GM18868 (cell line): Measurements from ENCODE around the gene ACTR2.
"Not testable (repeated sequence)": the region's sequence is repeated elsewhere in the genome, so short reads cannot be mapped to it uniquely, and the experiment has no call there.

Experiments
- ATAC-seq: cut with Tn5 transposase; IDR thresholded peaks from one replicate; pipeline ENCODE4 v1.9.1; 2021; ENCODE audit warnings: mild to moderate bottlenecking, moderate library complexity; ENCODE audit not compliant: unreplicated experiment

Gene ACTR2

GRCh38 chr2:65311049-65311448 is 83.4 kb downstream of the ACTR2 start:
- ATAC-seq, result no peak

GRCh38 chr2:65311596-65311995 is 84.0 kb downstream of the ACTR2 start:
- ATAC-seq, result no peak

GRCh38 chr2:65313126-65313953 is 85.7 kb downstream of the ACTR2 start:
- no peak for ATAC-seq

- no peak for ATAC-seq
Observed at GRCh38 chr2:65313954-65314256, 86.3 kb downstream of the ACTR2 start.

GRCh38 chr2:65314801-65315441 is 87.3 kb downstream of the ACTR2 start:
- no peak for ATAC-seq

GRCh38 chr2:65316072-65316471 is 88.4 kb downstream of the ACTR2 start:
- ATAC-seq, result no peak

- not testable (repeated sequence) for ATAC-seq
Observed at GRCh38 chr2:65317351-65317750, 89.7 kb downstream of the ACTR2 start.

- ATAC-seq, result no peak
Observed at GRCh38 chr2:65317841-65318240, 90.2 kb downstream of the ACTR2 start.

GRCh38 chr2:65319072-65319673 is 91.5 kb downstream of the ACTR2 start:
- ATAC-seq, result peak; percentile 25

- no peak for ATAC-seq
Observed at GRCh38 chr2:65319674-65320041, 92.0 kb downstream of the ACTR2 start.

- ATAC-seq, result peak; percentile 69
Observed at GRCh38 chr2:65320042-65320725, 92.6 kb downstream of the ACTR2 start.
